HG03045 (cell line): ENCODE results near the gene FOXP1.

Experiments
- ATAC-seq: cut with Tn5 transposase; IDR thresholded peaks from one replicate; pipeline ENCODE4 v1.9.1; 2021; ENCODE audit warnings: mild to moderate bottlenecking, moderate library complexity; ENCODE audit not compliant: unreplicated experiment

The FOXP1 gene

GRCh38 chr3:71003511-71003910 is 580.0 kb downstream of the FOXP1 start:
- no peak for ATAC-seq

- ATAC-seq = no peak
These were observed 581.2 kb downstream of the FOXP1 start for GRCh38 chr3:71002298-71002697.

- ATAC-seq = no peak
These were observed 582.2 kb downstream of the FOXP1 start for GRCh38 chr3:71001303-71001830.

GRCh38 chr3:71000483-71000882 is 583.0 kb downstream of the FOXP1 start:
- no peak for ATAC-seq

- no peak for ATAC-seq
These were observed 583.8 kb downstream of the FOXP1 start for GRCh38 chr3:70999730-71000129.

- no peak for ATAC-seq
These were observed 587.4 kb downstream of the FOXP1 start for GRCh38 chr3:70996082-70996481.

DNA sequence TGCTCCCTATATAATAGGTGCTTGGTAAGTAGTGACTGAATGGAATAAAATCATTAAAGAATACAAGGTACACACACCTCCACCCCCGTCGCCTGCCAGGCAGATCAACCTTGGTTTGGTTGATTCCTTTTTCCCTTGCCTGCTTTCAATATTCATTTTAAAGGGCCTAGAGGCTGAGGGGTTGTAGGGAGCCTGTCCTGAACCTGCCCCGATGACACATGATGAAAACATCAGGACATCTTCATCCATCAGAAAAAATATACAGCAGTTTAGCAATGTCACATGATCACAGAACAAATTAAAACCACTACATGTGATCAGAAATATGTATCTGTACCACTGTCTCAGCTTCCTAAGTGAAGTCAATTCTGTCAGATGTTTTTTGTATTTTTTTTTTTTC is 588.9 kb downstream of the FOXP1 start:
- no peak for ATAC-seq

- ATAC-seq = no peak
These were observed 590.8 kb downstream of the FOXP1 start for GRCh38 chr3:70992562-70993204.

DNA sequence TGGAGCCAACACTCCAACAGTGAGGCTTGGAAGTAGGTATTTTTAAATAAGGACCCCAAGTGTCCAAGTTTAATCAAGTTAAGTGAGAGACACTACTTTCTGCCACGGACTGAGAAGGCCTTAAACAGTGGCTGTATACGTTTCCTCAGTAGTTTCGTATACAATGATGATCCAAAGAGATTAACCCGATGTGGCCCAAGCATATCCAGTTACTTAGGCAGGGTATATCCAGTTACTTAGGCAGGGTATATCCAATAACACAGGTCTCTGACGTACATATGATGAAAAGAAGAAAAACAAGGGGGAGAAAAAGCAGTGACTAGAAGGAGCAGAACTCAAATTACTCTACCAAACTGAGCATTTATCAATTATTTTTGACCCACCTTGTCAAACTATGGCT is 591.4 kb downstream of the FOXP1 start:
- ATAC-seq = no peak

DNA sequence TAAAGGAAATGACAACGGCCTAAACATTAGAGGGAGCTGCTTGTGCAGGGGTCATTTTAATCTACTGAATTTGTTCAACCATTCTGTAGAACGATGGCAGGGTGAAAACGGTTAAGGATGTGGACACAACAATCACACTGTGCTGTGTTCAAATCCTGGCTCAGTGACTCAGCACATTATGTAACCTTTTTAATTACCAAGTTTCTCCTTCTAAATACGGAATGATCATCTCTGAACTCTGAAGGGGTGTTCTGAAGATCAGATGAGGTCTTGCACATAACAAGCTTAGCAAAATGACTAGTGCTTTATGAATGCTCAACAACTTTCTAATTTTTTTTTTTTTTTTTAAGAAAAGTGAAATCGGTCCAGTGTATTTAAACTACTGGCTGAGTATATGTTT is 592.8 kb downstream of the FOXP1 start:
- no peak for ATAC-seq

DNA sequence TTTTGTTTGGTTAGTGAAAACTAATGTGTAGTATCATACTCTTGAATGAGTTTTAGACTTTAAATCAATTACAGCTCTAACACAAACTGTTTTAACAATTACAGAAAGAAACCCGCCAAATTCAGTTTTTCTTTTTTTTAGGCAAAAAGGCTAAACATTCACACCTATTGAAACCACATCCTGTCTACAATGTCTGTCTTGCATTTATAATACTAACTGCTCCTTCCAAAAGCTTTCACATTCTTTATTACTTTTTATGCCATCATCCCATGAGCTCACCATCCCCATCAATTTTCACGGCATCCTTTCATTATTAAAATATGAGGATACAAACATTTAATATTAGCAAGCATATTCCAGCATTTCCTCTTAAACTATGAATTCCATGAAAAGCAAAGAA is 593.3 kb downstream of the FOXP1 start:
- ATAC-seq = no peak

- ATAC-seq = no peak
These were observed 594.4 kb downstream of the FOXP1 start for GRCh38 chr3:70989174-70989573.

DNA sequence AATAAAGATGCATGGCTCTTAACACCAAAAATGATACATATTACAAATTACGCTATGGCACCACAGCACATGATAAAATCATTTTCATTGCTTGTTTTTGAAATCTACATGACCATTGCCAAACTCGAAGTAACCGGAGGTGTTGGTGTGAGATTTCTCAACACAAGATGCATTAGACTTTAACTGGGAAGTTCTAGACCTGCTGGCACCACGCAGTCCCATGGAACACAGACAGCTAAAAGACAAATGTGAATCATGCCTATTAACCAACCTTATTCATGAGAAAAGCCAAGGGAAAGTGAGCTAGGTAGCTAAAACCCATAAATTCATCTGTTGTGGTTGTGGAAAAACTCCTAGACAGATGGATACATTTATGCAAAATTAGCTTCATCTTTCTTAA is 595.4 kb downstream of the FOXP1 start:
- ATAC-seq = no peak

DNA sequence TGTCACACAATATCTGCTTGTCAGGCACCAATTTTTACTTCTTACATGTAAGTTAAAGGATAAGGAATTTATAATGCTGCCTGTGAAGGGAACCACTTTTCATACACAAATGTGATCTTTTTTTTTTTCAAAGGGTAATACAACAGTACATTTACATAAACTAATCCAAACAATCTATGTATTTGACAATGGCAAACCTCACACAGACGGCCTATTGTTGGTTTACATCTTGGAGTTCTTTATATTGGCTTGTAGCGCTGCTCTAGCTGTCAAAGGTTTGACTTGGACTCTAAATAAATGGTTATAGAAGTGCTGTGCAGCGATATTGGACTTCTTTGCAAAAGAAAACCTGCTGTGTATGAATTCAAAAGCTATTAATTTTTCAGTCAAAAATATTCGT is 598.0 kb downstream of the FOXP1 start:
- no peak for ATAC-seq

DNA sequence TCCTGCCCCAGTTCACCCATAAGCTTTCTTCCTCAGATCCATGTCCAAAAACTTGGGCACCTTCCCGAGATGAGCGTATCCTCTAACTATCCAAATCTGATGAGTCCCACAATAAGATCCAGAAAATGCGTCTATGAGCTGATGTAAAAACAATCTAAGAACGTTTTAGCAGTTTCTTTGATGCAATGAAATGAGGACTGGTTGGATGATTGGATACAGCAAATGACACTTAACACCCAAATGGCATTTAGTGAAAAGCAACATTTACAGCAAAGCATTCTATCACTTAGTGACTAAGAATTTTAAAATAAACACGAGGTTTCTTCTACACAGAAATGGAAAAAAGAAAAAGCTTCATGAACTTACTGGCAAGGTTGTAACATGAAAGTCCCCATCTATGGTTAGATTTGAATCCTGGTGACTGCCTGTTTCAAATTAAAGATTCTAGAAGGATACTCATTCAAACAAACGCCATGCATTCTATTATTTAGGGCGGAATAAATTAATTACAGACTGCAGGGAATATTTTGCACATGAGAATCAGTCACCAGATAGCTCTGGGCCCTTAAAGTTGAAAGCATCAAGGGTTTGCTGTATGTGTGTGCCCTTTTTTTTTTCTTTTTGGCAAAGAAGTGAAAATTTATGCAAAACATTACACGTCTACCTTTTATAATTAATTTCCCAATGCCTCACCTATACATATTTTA is 598.6 kb downstream of the FOXP1 start:
- no peak for ATAC-seq

DNA sequence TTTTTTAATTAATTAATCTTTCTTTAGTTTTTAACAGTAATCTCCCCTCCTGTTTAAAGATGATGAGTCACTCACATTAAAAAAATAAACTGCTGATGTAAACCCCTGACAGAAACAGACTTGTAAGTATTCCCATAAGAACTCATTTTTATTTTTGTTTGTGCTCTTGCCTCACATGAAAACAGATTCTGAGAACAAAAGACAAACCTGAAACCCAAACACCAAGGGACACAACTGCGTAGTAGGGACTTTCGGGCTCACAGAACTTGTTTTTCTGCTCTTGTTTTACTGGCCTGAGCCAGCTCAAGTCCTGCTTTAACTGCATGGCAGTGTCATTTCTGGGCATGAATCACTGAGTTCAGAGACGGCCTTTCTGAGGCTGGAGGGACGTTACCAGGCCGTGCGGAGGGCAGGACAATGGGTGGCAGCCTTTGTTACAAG is 600.8 kb downstream of the FOXP1 start:
- no peak for ATAC-seq

DNA sequence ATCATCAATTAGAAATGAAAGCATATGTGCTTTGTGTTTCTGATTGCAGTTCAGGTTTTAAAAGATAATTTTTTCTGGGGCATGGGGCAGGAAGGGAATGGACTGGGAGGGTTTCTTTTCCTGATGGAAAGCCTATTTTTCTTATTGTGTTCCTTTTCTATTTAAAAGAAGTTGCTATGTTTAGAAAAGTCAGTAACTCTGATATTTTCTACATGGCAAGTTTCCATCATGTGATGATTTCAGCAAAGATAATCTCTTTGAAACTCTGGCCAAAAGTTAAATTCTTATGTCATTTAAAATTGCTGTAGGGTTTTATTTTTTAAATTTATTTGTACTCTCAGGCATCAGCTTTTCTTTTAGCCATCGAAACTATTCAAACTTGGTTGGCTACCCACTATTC is 601.2 kb downstream of the FOXP1 start:
- ATAC-seq = no peak

GRCh38 chr3:70981231-70981880 is 602.2 kb downstream of the FOXP1 start:
- no peak for ATAC-seq

- no peak for ATAC-seq
These were observed 602.8 kb downstream of the FOXP1 start for GRCh38 chr3:70980646-70981170.

GRCh38 chr3:70979983-70980645 is 603.4 kb downstream of the FOXP1 start:
- no peak for ATAC-seq

DNA sequence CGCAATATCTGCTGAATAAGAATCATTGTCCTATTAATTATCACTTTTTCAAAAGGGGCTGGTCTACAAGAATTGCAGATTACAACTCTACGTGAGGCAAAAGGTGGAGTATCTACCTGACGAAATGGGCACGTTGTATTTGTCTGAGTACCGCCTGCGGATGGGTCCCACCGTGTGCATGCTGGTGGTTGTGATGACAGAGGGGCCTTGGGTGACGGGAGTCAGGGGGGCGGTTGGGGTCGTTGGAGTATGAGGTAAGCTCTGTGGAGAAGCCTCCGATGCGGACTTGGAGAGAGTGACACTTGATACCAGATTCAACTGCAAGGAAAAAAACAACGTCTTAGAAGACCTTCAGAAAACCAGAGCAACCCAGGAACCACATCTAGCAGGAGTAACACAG is 605.8 kb downstream of the FOXP1 start:
- no peak for ATAC-seq
